COLO829 (cell line): ENCODE measurements around the gene GATB.
A peak's percentile ranks its signal among the peaks of the same experiment; 100 is the strongest.
"Not testable (repeated sequence)": the region's sequence is repeated elsewhere in the genome, so short reads cannot be mapped to it uniquely, and the experiment has no call there.

Experiments used
- DNase-seq: peaks from one replicate; pipeline ENCODE4 v3.0.0; 2012; ENCODE audit warnings: low spot score

Gene GATB

GRCh38 chr4:151784706-151785105, 23.9 kb upstream of the GATB start:
- no peak for DNase-seq

- DNase-seq, result no peak
Measured at GRCh38 chr4:151783867-151784266, 23.1 kb upstream of the GATB start.

GRCh38 chr4:151782296-151782695, 21.5 kb upstream of the GATB start:
- no peak for DNase-seq

- DNase-seq, result peak; percentile 71
Measured at GRCh38 chr4:151781026-151781425, 20.2 kb upstream of the GATB start.

- no peak for DNase-seq
Measured at GRCh38 chr4:151777471-151777870, 16.7 kb upstream of the GATB start.

GRCh38 chr4:151774324-151774723, 13.5 kb upstream of the GATB start:
- no peak for DNase-seq

- DNase-seq, result no peak
Measured at GRCh38 chr4:151772274-151772673, 11.5 kb upstream of the GATB start.

GRCh38 chr4:151771664-151772063, 10.9 kb upstream of the GATB start:
- DNase-seq, result no peak

- no peak for DNase-seq
Measured at GRCh38 chr4:151770154-151770553, 9.3 kb upstream of the GATB start.

GRCh38 chr4:151768835-151769234, 8.0 kb upstream of the GATB start:
- DNase-seq, result no peak

GRCh38 chr4:151766691-151767090, 5.9 kb upstream of the GATB start:
- DNase-seq, result no peak

GRCh38 chr4:151760002-151760401, 805 bp downstream of the GATB start:
- DNase-seq, result no peak

- no peak for DNase-seq
Measured at GRCh38 chr4:151753056-151753455, 7.8 kb downstream of the GATB start.

- DNase-seq, result no peak
Measured at GRCh38 chr4:151750156-151750555, 10.7 kb downstream of the GATB start.

- no peak for DNase-seq
Measured at GRCh38 chr4:151745481-151746231, 15.2 kb downstream of the GATB start.

GRCh38 chr4:151744614-151745013, 16.2 kb downstream of the GATB start:
- peak; percentile 76 for DNase-seq

GRCh38 chr4:151743894-151744293, 16.9 kb downstream of the GATB start:
- DNase-seq, result no peak

GRCh38 chr4:151743128-151743854, 17.5 kb downstream of the GATB start:
- no peak for DNase-seq

GRCh38 chr4:151738720-151739517, 21.9 kb downstream of the GATB start:
- DNase-seq, result no peak

- DNase-seq, result not testable (repeated sequence)
Measured at GRCh38 chr4:151736852-151737251, 24.0 kb downstream of the GATB start.

GRCh38 chr4:151736361-151736760, 24.4 kb downstream of the GATB start:
- no peak for DNase-seq

- not testable (repeated sequence) for DNase-seq
Measured at GRCh38 chr4:151731670-151732069, 29.1 kb downstream of the GATB start.
